ENCODE measurements around the gene HS2ST1.
"Not testable (repeated sequence)": the region's sequence is repeated elsewhere in the genome, so short reads cannot be mapped to it uniquely, and the experiment has no call there.

Gene HS2ST1

GRCh38 chr1:86875722-86876121, 38.7 kb upstream of the HS2ST1 start:
- H3K4me3 ChIP-seq (ENCODE audit: low read length, poor library complexity, severe bottlenecking), result no peak overlapping the region
- no peaks in the 10 kb centered on the region for H3K27me3 ChIP-seq (ENCODE audit: insufficient read depth, low read length, poor library complexity, severe bottlenecking)
- no peak overlapping the region for H3K9ac ChIP-seq (ENCODE audit: low read depth, low read length, poor library complexity, severe bottlenecking)
- H3K9me3 ChIP-seq (ENCODE audit: insufficient read depth, low read depth, low read length), result no peaks in the 10 kb centered on the region
- no peak for TF ChIP-seq EZH2phosphoT487 (IDR thresholded peaks at IDR 0.05; ENCODE audit: borderline replicate concordance)
- no peak for TF ChIP-seq CTCF (conservative IDR thresholded peaks at IDR 0.05; ENCODE audit: low read length)
- H3K9me2 ChIP-seq (replicated peaks; ENCODE audit: low read depth, low read length), result no peaks in the 10 kb centered on the region
- no peak overlapping the region for H3K4me2 ChIP-seq (ENCODE audit: low read depth, low read length, poor library complexity, severe bottlenecking)
- H3F3A ChIP-seq (ENCODE audit: low read depth), result no peaks in the 10 kb centered on the region
- H3K79me2 ChIP-seq (ENCODE audit: insufficient read depth, low read length), result no peaks in the 10 kb centered on the region
- H3K4me1 ChIP-seq (ENCODE audit: insufficient read depth, low read length, poor library complexity, severe bottlenecking), result no peaks in the 10 kb centered on the region
- H2AFZ ChIP-seq (ENCODE audit: low read length), result no peak overlapping the region
- peaks cover 37% of the 10 kb centered on the region; the same call in 1 of the 2 replicates for H3K36me3 ChIP-seq (ENCODE audit: insufficient read depth, low read length)
- H4K20me1 ChIP-seq (ENCODE audit: insufficient read depth, low read length, poor library complexity, severe bottlenecking), result no peaks in the 10 kb centered on the region

- Histone ChIP-seq H3K9me2 (replicated peaks; ENCODE audit: low read depth, low read length) (no peaks in the 10 kb centered on the region), H3K4me3 (ENCODE audit: low read length, poor library complexity, severe bottlenecking) (no peak overlapping the region), H3K9me3 (ENCODE audit: insufficient read depth, low read depth, low read length) (no peaks in the 10 kb centered on the region), H2AFZ (ENCODE audit: low read length) (no peak overlapping the region), H3F3A (ENCODE audit: low read depth) (no peaks in the 10 kb centered on the region), H3K4me2 (ENCODE audit: low read depth, low read length, poor library complexity, severe bottlenecking) (no peak overlapping the region), H3K4me1 (ENCODE audit: insufficient read depth, low read length, poor library complexity, severe bottlenecking) (no peaks in the 10 kb centered on the region), H4K20me1 (ENCODE audit: insufficient read depth, low read length, poor library complexity, severe bottlenecking) (peaks cover 17% of the 10 kb centered on the region), H3K9ac (ENCODE audit: low read depth, low read length, poor library complexity, severe bottlenecking) (no peak overlapping the region), H3K79me2 (ENCODE audit: insufficient read depth, low read length) (peaks cover 9% of the 10 kb centered on the region; the same call in 1 of the 2 replicates), H3K36me3 (ENCODE audit: insufficient read depth, low read length) (peaks cover 9% of the 10 kb centered on the region; the same call in 1 of the 2 replicates), H3K27me3 (ENCODE audit: insufficient read depth, low read length, poor library complexity, severe bottlenecking) (no peaks in the 10 kb centered on the region)
- TF ChIP-seq CTCF (conservative IDR thresholded peaks at IDR 0.05; ENCODE audit: low read length), result no peak
- no peak for TF ChIP-seq EZH2phosphoT487 (IDR thresholded peaks at IDR 0.05; ENCODE audit: borderline replicate concordance)
These were observed 26.8 kb upstream of the HS2ST1 start for GRCh38 chr1:86887479-86888162.

GRCh38 chr1:86888327-86888726, 26.1 kb upstream of the HS2ST1 start:
- Histone ChIP-seq H2AFZ (ENCODE audit: low read length) (no peak overlapping the region), H3F3A (ENCODE audit: low read depth) (no peaks in the 10 kb centered on the region), H3K27me3 (ENCODE audit: insufficient read depth, low read length, poor library complexity, severe bottlenecking) (no peaks in the 10 kb centered on the region), H3K9me3 (ENCODE audit: insufficient read depth, low read depth, low read length) (no peaks in the 10 kb centered on the region), H3K4me2 (ENCODE audit: low read depth, low read length, poor library complexity, severe bottlenecking) (no peak overlapping the region), H3K9ac (ENCODE audit: low read depth, low read length, poor library complexity, severe bottlenecking) (no peak overlapping the region), H4K20me1 (ENCODE audit: insufficient read depth, low read length, poor library complexity, severe bottlenecking) (peaks cover 17% of the 10 kb centered on the region), H3K9me2 (replicated peaks; ENCODE audit: low read depth, low read length) (no peaks in the 10 kb centered on the region), H3K79me2 (ENCODE audit: insufficient read depth, low read length) (peaks cover 8% of the 10 kb centered on the region), H3K4me1 (ENCODE audit: insufficient read depth, low read length, poor library complexity, severe bottlenecking) (no peaks in the 10 kb centered on the region), H3K4me3 (ENCODE audit: low read length, poor library complexity, severe bottlenecking) (no peak overlapping the region), H3K36me3 (ENCODE audit: insufficient read depth, low read length) (peaks cover 9% of the 10 kb centered on the region; the same call in 1 of the 2 replicates)
- TF ChIP-seq CTCF (conservative IDR thresholded peaks at IDR 0.05; ENCODE audit: low read length) (no peak), EZH2phosphoT487 (IDR thresholded peaks at IDR 0.05; ENCODE audit: borderline replicate concordance) (no peak)

- H2AFZ ChIP-seq (ENCODE audit: low read length); H3K9ac ChIP-seq (ENCODE audit: low read depth, low read length, poor library complexity, severe bottlenecking); H3K9me3 ChIP-seq (ENCODE audit: insufficient read depth, low read depth, low read length); H3K27me3 ChIP-seq (ENCODE audit: insufficient read depth, low read length, poor library complexity, severe bottlenecking); H3K9me2 ChIP-seq (replicated peaks; ENCODE audit: low read depth, low read length); H3K4me2 ChIP-seq (ENCODE audit: low read depth, low read length, poor library complexity, severe bottlenecking); H3K4me1 ChIP-seq (ENCODE audit: insufficient read depth, low read length, poor library complexity, severe bottlenecking); H3F3A ChIP-seq (ENCODE audit: low read depth); H3K4me3 ChIP-seq (ENCODE audit: low read length, poor library complexity, severe bottlenecking): not testable (repeated sequence)
- Histone ChIP-seq H3K79me2 (ENCODE audit: insufficient read depth, low read length) (peaks cover 53% of the 10 kb centered on the region), H4K20me1 (ENCODE audit: insufficient read depth, low read length, poor library complexity, severe bottlenecking) (peaks cover 35% of the 10 kb centered on the region), H3K36me3 (ENCODE audit: insufficient read depth, low read length) (peaks cover 43% of the 10 kb centered on the region)
These were observed 15.0 kb upstream of the HS2ST1 start for GRCh38 chr1:86899401-86899800.
